RCC 7860 (cell line): ENCODE results near the gene DPYSL3.
A peak's percentile ranks its signal among the peaks of the same experiment; 100 is the strongest.

Source experiments
- DNase-seq: peaks from one replicate; pipeline ENCODE4 v3.0.0-alpha.2; 2015; ENCODE audit warnings: low spot score
- FAIRE-seq: peaks from 2 replicates; lab custom pipeline; 2012; peaks lifted over from hg19 to GRCh38; lab: Jason Lieb, UNC

Gene DPYSL3

DNA sequence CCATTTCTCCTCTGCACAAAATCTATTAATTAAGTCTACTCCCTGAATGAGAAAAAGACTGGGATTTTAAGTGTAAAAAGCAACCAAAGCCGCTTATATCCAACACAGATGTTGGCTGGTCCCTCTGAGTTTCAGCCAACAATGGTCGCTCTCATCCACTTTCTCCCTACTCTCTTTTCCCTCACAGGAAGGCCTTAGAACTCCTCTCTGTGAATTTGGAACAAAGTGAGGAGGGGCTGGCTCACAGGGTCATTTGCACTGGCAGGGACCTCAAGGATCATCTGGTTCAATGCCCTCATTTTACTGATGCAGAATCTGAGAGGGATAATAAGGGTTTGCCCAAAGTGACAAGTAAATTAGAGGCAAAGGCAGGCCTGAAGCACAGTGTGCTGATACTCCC, 64.0 kb downstream of the DPYSL3 start:
- FAIRE-seq (no peak), DNase-seq (no peak)

GRCh38 chr5:147445090-147445489, 64.8 kb downstream of the DPYSL3 start:
- DNase-seq, result no peak
- no peak for FAIRE-seq

- FAIRE-seq, result no peak
- no peak for DNase-seq
Measured at GRCh38 chr5:147442224-147442623, 67.6 kb downstream of the DPYSL3 start.

GRCh38 chr5:147441191-147441695, 68.6 kb downstream of the DPYSL3 start:
- no peak for DNase-seq

DNA sequence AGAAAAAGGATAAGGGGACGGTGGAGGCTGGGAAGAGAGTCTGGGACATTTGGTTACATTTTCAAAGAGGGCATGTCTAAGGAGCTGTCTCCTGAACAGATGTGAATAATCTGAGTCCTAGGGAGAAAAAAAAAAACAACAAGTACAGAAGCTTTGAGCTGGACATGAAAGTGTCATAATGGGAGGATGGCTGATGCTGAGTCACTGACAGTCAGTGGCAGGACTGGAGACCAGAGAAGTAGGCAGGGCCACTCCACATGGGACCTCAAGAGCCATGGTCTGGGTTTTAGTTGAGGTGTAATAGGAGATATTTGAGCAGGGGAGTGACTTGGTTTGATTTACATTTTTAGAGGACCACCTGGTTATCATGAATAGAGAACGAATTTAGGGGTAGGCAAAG, 70.6 kb downstream of the DPYSL3 start:
- DNase-seq (peak; percentile 57), FAIRE-seq (peak; percentile 58)

More at GRCh38 chr5:147441191-147441695, 68.6 kb downstream of the DPYSL3 start:
- no peak for FAIRE-seq

DNA sequence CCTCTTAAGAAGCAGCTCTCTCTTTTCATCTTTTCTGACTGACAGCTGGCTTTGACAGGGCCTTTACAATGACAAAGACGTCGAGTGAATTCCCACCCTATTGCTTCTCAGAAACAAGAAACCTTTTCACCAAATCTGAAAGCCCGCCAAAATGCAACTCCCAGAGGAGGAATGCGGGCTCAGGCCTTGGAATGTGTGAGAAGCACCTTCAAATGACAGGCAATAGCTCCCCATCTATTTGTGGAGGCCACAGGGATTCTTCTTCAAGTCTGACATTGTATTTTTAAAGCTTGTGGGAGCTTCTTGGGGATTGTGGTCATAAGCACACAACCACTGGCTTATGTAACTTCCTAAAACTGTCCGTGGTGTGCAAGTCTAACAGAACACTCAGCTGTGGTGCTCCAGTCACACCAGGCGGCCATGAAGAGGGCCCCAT, 72.7 kb downstream of the DPYSL3 start:
- FAIRE-seq (no peak), DNase-seq (no peak)

GRCh38 chr5:147436596-147436995, 73.3 kb downstream of the DPYSL3 start:
- DNase-seq (no peak), FAIRE-seq (no peak)

DNA sequence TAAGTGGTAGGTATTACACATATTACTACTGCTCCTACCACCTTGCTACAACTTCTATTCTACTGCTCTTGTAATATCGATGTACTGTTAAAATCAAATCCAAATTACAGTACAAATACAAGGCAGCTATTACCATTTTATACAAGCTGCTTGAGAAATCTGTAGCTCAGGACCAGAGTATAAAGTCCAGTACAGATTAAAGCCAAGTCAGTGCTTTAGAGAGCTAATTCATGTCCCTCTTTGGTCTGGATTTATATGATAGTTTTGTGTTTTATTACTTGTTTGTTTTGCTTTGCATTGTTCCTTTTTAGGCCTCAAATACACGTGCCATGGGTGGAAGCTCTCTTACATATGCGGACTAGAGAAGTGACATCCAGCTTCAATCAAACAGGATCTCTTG, 75.8 kb downstream of the DPYSL3 start:
- FAIRE-seq, result no peak
- DNase-seq, result no peak

DNA sequence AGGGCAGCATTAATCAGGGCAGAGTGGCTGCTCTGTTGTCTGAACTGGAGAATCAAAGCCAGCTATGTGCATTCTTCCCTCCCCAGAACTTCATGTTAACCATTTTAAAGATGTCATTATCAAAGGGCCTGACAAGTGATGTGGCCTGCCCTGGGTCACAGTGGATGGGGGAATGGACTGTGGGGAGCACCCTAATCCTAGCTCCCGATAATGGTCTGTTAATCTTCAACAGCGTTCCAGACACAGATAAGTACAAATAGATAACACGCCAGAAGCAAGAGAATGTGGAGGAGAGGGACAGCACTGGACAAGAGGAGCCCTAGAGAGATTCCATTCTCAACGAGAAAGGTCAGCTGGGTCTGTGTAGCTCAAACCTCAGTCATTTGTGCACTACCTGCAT, 77.5 kb downstream of the DPYSL3 start:
- no peak for FAIRE-seq
- no peak for DNase-seq

DNA sequence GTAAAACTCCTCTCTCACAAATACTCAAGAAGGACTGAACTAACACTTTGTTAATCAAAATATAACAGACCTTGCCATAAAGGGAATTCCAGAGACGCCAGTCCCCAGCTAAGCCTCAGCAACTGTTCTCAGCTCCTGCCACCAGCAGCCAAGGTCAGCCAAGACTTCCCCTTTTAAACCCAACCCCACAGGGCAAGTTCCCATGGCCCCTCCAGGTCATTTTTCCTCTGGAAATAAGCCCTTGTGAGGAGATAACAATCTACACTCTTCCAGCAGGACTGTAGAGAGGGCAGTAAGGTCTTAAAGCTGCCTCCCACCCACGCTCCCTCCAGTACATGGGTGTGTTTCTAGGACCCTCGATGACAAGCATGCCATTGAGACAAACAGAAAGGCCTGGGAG, 78.3 kb downstream of the DPYSL3 start:
- no peak for DNase-seq
- FAIRE-seq, result no peak

DNA sequence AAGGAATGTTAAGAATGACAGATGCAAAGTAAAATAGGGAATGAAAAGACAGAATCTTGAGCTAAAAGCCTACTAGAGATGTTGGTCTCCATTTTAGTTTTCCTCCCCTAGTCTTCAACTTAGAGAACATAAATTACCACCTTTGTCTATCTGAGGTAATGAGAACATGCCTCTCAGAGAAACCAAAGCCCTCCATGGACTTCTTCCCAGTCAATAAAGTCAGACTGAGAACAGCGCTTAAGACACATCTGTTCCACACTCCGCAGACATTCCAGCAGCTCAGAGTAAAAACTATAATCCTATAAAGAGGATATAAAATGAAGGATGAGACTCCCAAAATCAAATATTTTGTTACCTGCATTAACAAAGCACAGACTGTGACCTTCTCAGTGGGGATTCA, 79.2 kb downstream of the DPYSL3 start:
- DNase-seq, result no peak
- FAIRE-seq, result no peak

DNA sequence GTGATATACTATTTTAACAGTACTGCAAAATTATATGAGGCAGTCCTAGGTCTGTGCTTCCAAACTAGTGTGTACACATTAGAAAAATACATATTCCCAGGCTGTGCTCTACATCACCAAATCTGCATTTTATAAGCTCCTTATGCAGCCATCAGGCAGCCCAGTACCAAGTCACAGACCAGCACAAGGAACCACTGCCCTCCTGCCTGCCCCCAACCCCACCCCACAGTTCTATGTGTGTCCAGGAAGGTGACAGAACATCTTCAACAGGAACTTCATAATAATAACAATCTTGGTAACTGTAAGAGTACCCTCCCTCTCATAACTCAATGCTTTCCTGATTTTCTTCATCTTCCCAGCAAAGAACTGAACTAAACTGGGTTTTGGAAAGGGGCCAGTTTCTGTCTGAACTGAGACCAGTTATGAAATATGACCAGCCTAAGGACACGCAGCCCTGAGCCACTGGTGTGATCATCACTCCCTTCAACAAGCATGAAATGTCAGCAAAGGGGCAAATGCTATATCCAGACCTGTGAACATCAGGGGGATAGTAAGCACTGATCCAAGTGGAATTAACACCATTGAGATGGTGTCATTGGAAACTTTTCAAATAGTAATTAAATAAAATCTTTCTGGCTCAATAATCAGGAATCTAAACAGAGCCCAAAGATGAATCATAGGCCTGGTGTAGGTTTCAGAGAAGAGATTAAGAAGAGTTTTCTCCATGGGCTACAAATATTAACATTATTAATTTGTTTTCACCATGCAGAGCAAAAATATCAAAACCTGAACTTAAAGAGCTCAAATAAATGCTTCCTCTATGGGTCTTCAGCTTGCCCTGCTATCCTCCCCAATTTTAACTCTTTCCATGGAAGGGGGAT, 82.1 kb downstream of the DPYSL3 start:
- no peak for DNase-seq
- FAIRE-seq, result no peak

DNA sequence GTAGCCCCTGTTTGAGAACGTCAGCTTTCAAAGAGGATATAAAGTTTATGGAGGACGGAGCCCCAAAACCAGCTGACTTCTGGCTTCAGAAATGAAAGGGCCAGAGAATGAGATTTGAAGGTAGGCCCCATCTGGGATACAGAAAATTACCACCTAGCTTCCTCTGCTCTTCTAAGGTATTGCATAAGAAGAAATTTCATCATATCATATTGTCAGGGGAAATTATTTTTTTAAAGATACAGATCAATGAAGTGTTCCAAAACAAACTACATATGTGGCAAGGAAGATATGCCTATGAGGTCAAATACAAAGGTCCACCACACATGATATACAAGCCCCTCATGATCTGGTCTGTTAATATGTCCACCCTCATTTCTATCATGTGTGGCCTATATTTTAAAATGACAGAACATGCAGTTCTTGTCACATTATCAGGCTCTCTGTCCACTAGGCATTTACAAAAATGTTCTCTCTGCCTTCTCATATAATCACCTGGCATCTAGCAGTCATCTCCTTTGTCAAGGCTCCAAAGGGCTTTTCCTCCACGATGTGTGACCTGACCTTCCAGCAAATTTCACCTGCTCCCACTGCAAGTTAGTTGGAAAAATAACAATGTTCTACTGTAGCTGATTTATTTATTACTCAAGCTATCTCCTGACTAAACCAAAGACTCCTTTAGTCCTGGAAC, 83.1 kb downstream of the DPYSL3 start:
- DNase-seq (no peak), FAIRE-seq (no peak)

DNA sequence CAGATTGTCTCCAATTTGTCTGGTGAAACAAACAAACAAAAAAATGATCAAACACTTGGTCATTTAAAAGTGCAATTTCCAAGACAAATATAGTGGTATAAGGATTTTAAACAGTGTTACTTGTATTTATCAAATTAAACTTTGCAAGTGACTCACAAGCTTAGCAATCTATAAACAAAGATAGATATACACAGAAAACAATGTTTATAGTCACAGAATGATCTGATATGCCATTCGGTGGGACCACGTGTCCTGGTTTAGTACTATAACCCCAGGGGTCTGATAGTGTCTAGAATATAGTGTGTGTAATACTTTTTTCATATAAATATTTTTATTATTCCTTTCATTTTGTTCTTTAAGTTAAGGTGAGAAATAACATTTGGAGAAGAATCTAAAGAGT, 91.3 kb downstream of the DPYSL3 start:
- DNase-seq (no peak), FAIRE-seq (no peak)

DNA sequence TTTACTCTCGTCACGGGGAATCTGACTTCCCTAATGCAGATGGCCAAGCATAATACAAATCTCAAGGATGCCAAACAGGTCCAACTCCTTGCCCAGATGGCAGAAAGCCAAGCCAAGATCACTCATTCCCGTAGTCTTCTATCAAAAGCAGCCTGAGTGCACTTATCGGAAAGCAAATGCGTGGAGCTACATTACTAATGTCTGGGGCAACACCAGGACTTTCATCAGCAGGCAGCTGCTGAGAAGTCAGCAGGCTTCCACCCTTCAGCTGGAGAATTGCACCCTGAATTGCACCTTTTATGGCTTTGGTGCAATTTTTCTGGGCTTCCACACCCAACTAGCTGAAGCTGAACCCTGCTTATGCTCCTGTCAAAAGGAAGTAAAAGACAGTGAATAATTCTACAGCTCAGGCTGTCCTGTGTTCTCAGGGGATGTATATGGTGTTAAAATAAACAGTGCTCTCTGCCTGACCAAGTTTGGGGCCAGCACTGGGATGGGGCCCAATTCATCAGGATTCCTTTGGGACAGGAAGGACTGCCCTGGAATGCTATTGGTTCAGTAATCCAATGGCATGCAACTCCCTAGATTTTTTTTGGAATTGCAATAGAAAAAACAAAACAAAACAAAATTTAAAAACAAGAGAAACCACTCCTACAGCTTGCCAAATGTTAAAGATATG, 92.6 kb downstream of the DPYSL3 start:
- no peak for DNase-seq
- FAIRE-seq, result no peak

DNA sequence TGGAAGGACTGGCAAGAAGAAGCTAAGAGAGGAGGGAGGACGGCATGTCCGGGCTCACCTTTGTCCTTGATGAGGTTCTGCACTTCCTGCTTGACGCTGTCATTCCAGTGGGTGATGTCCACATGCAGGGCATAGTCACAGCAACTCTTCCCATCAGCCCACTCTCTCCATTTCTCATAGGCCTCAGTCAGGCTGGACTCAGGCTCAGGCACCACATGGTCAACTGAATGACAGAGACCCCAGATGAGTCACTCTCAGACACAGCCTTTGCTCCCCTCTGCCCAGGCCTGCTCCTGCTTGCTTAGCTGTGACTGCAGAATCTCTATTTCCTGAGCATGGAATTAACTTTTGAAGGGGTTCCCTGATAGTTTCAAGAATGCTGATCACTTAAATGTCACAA, 94.2 kb downstream of the DPYSL3 start:
- FAIRE-seq (no peak), DNase-seq (no peak)

GRCh38 chr5:147413266-147413665, 96.6 kb downstream of the DPYSL3 start:
- no peak for DNase-seq
- FAIRE-seq, result no peak

DNA sequence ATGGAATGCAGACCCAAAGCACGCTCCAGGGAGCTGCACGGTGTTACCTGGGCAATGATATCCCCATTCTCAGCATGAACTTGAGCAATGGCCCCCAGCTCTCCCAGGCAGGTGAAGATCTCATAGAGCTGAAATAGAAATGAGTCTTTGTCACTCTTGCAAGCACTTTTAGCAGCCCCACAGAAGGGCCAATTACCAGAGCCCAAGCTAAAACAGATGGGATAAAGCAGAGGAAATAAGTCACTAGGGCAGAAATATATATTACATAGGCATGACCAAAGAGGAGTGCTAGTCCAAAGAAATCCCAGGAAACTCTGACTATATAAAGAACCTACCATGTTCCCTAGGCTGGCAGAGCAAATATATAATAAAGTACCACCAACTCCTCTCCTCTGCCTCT, 97.3 kb downstream of the DPYSL3 start:
- DNase-seq (no peak), FAIRE-seq (no peak)

GRCh38 chr5:147411359-147412319, 98.2 kb downstream of the DPYSL3 start:
- DNase-seq (no peak), FAIRE-seq (no peak)
